DND-41 (cell line): ENCODE results near the gene RHBDF1.
A peak's percentile ranks its signal among the peaks of the same experiment; 100 is the strongest.

Experiments
- ATAC-seq: fragments of 200-7000 bp; cut with Tn5 transposase; 3 replicates; pipeline ENCODE4 v1.9.1; 2021; ENCODE audit warnings: low read depth; ENCODE audit not compliant: insufficient read depth
- DNase-seq: peaks from one replicate; pipeline ENCODE4 v3.0.0-alpha.2; 2020
- H2AFZ ChIP-seq: 2 replicates; pipeline ENCODE4 v1.6.0; 2012; ENCODE audit warnings: low read depth, low read length
- H3K27ac ChIP-seq: 2 replicates; pipeline ENCODE4 v1.5.1; 2012; ENCODE audit warnings: low read length, inconsistent platforms
- H3K27me3 ChIP-seq: fragments of 200-600 bp; sonication (generic); 2 replicates; pipeline ENCODE4 v1.6.0; 2012; ENCODE audit warnings: low read length, mild to moderate bottlenecking, inconsistent platforms; ENCODE audit not compliant: insufficient read depth, poor library complexity
- H3K36me3 ChIP-seq: 2 replicates; pipeline ENCODE4 v1.5.1; 2012; ENCODE audit warnings: low read length, inconsistent platforms; ENCODE audit not compliant: insufficient read depth
- H3K4me1 ChIP-seq: 2 replicates; pipeline ENCODE4 v1.5.1; 2012; ENCODE audit warnings: mild to moderate bottlenecking, low read length; ENCODE audit not compliant: insufficient read depth
- H3K4me2 ChIP-seq: 2 replicates; pipeline ENCODE4 v1.6.0; 2012; ENCODE audit warnings: mild to moderate bottlenecking, moderate library complexity, low read length, inconsistent platforms; ENCODE audit not compliant: insufficient read depth
- H3K4me3 ChIP-seq, 2 experiments: fragments of 200-600 bp in 1 of 2; shearing (Covaris generic) in 1 of 2; 2 replicates each; pipeline ENCODE4 v1.5.1; 2012 to 2016; ENCODE audit warnings: inconsistent platforms in 2 of 2, low read length in 2 of 2, mild to moderate bottlenecking in 2 of 2, low read depth in 1 of 2, moderate library complexity in 1 of 2
- H3K79me2 ChIP-seq: 2 replicates; pipeline ENCODE4 v1.6.0; 2012; ENCODE audit warnings: low read length, inconsistent platforms; ENCODE audit not compliant: insufficient read depth
- H3K9ac ChIP-seq: 2 replicates; pipeline ENCODE4 v1.6.0; 2012; ENCODE audit warnings: low read depth, mild to moderate bottlenecking, inconsistent platforms, low read length, moderate library complexity
- H3K9me3 ChIP-seq: 2 replicates; pipeline ENCODE4 v1.5.1; 2012; ENCODE audit warnings: low read length, moderate library complexity, mild to moderate bottlenecking, inconsistent platforms; ENCODE audit not compliant: insufficient read depth, severe bottlenecking
- H4K20me1 ChIP-seq: 2 replicates; pipeline ENCODE4 v1.6.0; 2012; ENCODE audit warnings: low read length; ENCODE audit not compliant: insufficient read depth
- CTCF ChIP-seq: IDR thresholded peaks from 2 replicates; pipeline ENCODE4 v1.5.1; 2012; ENCODE audit warnings: borderline replicate concordance, low read length, moderate library complexity, mild to moderate bottlenecking; ENCODE audit not compliant: poor library complexity, severe bottlenecking; ENCODE audit errors: extremely low read depth
- EZH2 ChIP-seq: IDR thresholded peaks from 3 replicates; pipeline ENCODE4 v1.6.1; 2012; ENCODE audit warnings: borderline replicate concordance, low read depth, mild to moderate bottlenecking, moderate library complexity, low read length, inconsistent platforms; ENCODE audit not compliant: severe bottlenecking

The RHBDF1 gene

GRCh38 chr16:84718-85406 is 12.4 kb upstream of the RHBDF1 start:
- DNase-seq (peak; percentile 21), ATAC-seq (peak; percentile 32)
- no peak overlapping the region for H2AFZ ChIP-seq
- peak overlapping the region; percentile 57 for H3K27ac ChIP-seq
- TF ChIP-seq CTCF (no peak), EZH2 (no peak)
- H3K4me2 ChIP-seq, result no peak overlapping the region
- H3K79me2 ChIP-seq, result 0 out of 2 replicates have a peak, but pooled peaks cover 2% of the 10 kb centered on the region
- peaks cover 4% of the 10 kb centered on the region for H3K4me1 ChIP-seq
- peaks cover 62% of the 10 kb centered on the region for H3K36me3 ChIP-seq
- no peaks in the 10 kb centered on the region for H3K9me3 ChIP-seq
- no peaks in the 10 kb centered on the region for H3K27me3 ChIP-seq
- peaks cover 43% of the 10 kb centered on the region for H4K20me1 ChIP-seq
- H3K4me3 ChIP-seq, result no peak overlapping the region
- H3K9ac ChIP-seq, result no peak overlapping the region; the same call in 1 of the 2 replicates

- no peak for TF ChIP-seq EZH2
- no peak for TF ChIP-seq CTCF
- no peak overlapping the region for H3K4me2 ChIP-seq
- H3K27ac ChIP-seq, result peak overlapping the region; percentile 57; the same call in 1 of the 2 replicates
- no peaks in the 10 kb centered on the region for H3K27me3 ChIP-seq
- DNase-seq (peak; percentile 32), ATAC-seq (peak; percentile 49)
- H3K79me2 ChIP-seq, result peaks cover 3% of the 10 kb centered on the region; the same call in 1 of the 2 replicates
- no peak overlapping the region for H3K9ac ChIP-seq
- H3K4me3 ChIP-seq, result no peak overlapping the region
- H4K20me1 ChIP-seq, result peaks cover 39% of the 10 kb centered on the region
- H3K9me3 ChIP-seq, result no peaks in the 10 kb centered on the region
- H2AFZ ChIP-seq, result no peak overlapping the region
- H3K4me1 ChIP-seq, result peaks cover 11% of the 10 kb centered on the region
- H3K36me3 ChIP-seq, result peaks cover 62% of the 10 kb centered on the region
These were observed 11.6 kb upstream of the RHBDF1 start for GRCh38 chr16:83781-84615.

GRCh38 chr16:83060-83603 is 10.7 kb upstream of the RHBDF1 start:
- Histone ChIP-seq H3K4me2 (no peak overlapping the region), H3K4me3 (no peak overlapping the region), H3K27me3 (no peaks in the 10 kb centered on the region), H3K9me3 (no peaks in the 10 kb centered on the region), H3K4me1 (peaks cover 18% of the 10 kb centered on the region), H3K27ac (no peak overlapping the region), H3K9ac (no peak overlapping the region), H2AFZ (no peak overlapping the region), H3K79me2 (peaks cover 10% of the 10 kb centered on the region; the same call in 1 of the 2 replicates), H4K20me1 (peaks cover 34% of the 10 kb centered on the region), H3K36me3 (peaks cover 55% of the 10 kb centered on the region)
- no peak for DNase-seq
- TF ChIP-seq CTCF (no peak), EZH2 (no peak)
- no peak for ATAC-seq
